ENCODE data around the gene ZBTB3.

Gene ZBTB3

GRCh38 chr11:62728171-62728988 is 25.6 kb downstream of the ZBTB3 start, which contains the start of gene TTC9C:
Gene TTC9C, plus strand, starts transcription at chr11:62728486. Its CDS starts 363 bp downstream, at chr11:62728849.
- TF ChIP-seq GATA2 (IDR thresholded peaks at IDR 0.05; ENCODE audit: low read depth, low read length): no peak
- no peak for TF ChIP-seq GATA3 (IDR thresholded peaks at IDR 0.05; ENCODE audit: low read depth, low read length)

GRCh38 chr11:62727872-62728170 is 26.1 kb downstream of the ZBTB3 start:
- no peak for TF ChIP-seq GATA3 (IDR thresholded peaks at IDR 0.05; ENCODE audit: low read depth, low read length)
- TF ChIP-seq GATA2 (IDR thresholded peaks at IDR 0.05; ENCODE audit: low read depth, low read length): no peak

- TF ChIP-seq GATA3 (IDR thresholded peaks at IDR 0.05; ENCODE audit: low read depth, low read length) (no peak), GATA2 (IDR thresholded peaks at IDR 0.05; ENCODE audit: low read depth, low read length) (no peak)
These were observed 26.6 kb downstream of the ZBTB3 start, which contains the start of gene HNRNPUL2 for GRCh38 chr11:62727165-62727871. Gene HNRNPUL2, minus strand, starts transcription at chr11:62727457. Its CDS starts 301 bp downstream, at chr11:62727156.

- TF ChIP-seq GATA3 (IDR thresholded peaks at IDR 0.05; ENCODE audit: low read depth, low read length) (no peak), GATA2 (IDR thresholded peaks at IDR 0.05; ENCODE audit: low read depth, low read length) (no peak)
These were observed 27.1 kb downstream of the ZBTB3 start for GRCh38 chr11:62726915-62727164.

- TF ChIP-seq GATA3 (IDR thresholded peaks at IDR 0.05; ENCODE audit: low read depth, low read length): no peak
- TF ChIP-seq GATA2 (IDR thresholded peaks at IDR 0.05; ENCODE audit: low read depth, low read length): no peak
These were observed 27.6 kb downstream of the ZBTB3 start for GRCh38 chr11:62726156-62726914.

- TF ChIP-seq GATA3 (IDR thresholded peaks at IDR 0.05; ENCODE audit: low read depth, low read length) (no peak), GATA2 (IDR thresholded peaks at IDR 0.05; ENCODE audit: low read depth, low read length) (no peak)
These were observed 28.3 kb downstream of the ZBTB3 start for GRCh38 chr11:62725646-62726045.

GRCh38 chr11:62724171-62724570 is 29.8 kb downstream of the ZBTB3 start:
- TF ChIP-seq GATA3 (IDR thresholded peaks at IDR 0.05; ENCODE audit: low read depth, low read length): no peak
- TF ChIP-seq GATA2 (IDR thresholded peaks at IDR 0.05; ENCODE audit: low read depth, low read length): no peak

- no peak for TF ChIP-seq GATA3 (IDR thresholded peaks at IDR 0.05; ENCODE audit: low read depth, low read length)
- TF ChIP-seq GATA2 (IDR thresholded peaks at IDR 0.05; ENCODE audit: low read depth, low read length): no peak
These were observed 32.0 kb downstream of the ZBTB3 start for GRCh38 chr11:62721994-62722393.

- TF ChIP-seq GATA3 (IDR thresholded peaks at IDR 0.05; ENCODE audit: low read depth, low read length): no peak
These were observed 34.5 kb downstream of the ZBTB3 start for GRCh38 chr11:62719302-62719978.

GRCh38 chr11:62716816-62717215 is 37.1 kb downstream of the ZBTB3 start:
- TF ChIP-seq GATA3 (IDR thresholded peaks at IDR 0.05; ENCODE audit: low read depth, low read length) (no peak), GATA2 (IDR thresholded peaks at IDR 0.05; ENCODE audit: low read depth, low read length) (no peak)

- TF ChIP-seq GATA2 (IDR thresholded peaks at IDR 0.05; ENCODE audit: low read depth, low read length): no peak
- TF ChIP-seq GATA3 (IDR thresholded peaks at IDR 0.05; ENCODE audit: low read depth, low read length): no peak
These were observed 37.8 kb downstream of the ZBTB3 start for GRCh38 chr11:62716206-62716605.

- TF ChIP-seq GATA2 (IDR thresholded peaks at IDR 0.05; ENCODE audit: low read depth, low read length): no peak
- no peak for TF ChIP-seq GATA3 (IDR thresholded peaks at IDR 0.05; ENCODE audit: low read depth, low read length)
These were observed 38.5 kb downstream of the ZBTB3 start for GRCh38 chr11:62715150-62716130.

- TF ChIP-seq GATA3 (IDR thresholded peaks at IDR 0.05; ENCODE audit: low read depth, low read length): no peak
- no peak for TF ChIP-seq GATA2 (IDR thresholded peaks at IDR 0.05; ENCODE audit: low read depth, low read length)
These were observed 40.6 kb downstream of the ZBTB3 start for GRCh38 chr11:62713343-62713742.

All from SH-SY5Y (cell line).